Pancreas (tissue), 10 donors: ENCODE data around the gene SKIC8. TPM values are rescaled to one million over a fixed set of nuclear protein-coding genes. Genes with fewer than 3 reads are reported as not detected.

ENCODE experiments used
- ATAC-seq, 4 donors: fragments of 200-7000 bp; cut with Tn5 transposase; one replicate each; pipeline versions ENCODE4 v1.8.0 to v1.9.1; 2020; ENCODE audit warnings: mild to moderate bottlenecking in 4 of 4, moderate library complexity in 4 of 4
- DNase-seq, 6 donors: peaks; one replicate each; pipeline ENCODE4 v3.0.0-alpha.2; 2020
- FAIRE-seq: peaks from 2 replicates; lab custom pipeline; 2012; peaks lifted over from hg19 to GRCh38; lab: Jason Lieb, UNC
- H3K27ac ChIP-seq, 4 donors: fragments of 200-600 bp; sonication (generic); 1 replicate in 3 of 4; 2 replicates in 1 of 4; pipeline versions ENCODE4 v1.5.0 to v1.8.0; 2020
- H3K27me3 ChIP-seq, 4 donors: fragments of 200-600 bp; one replicate each; pipeline ENCODE4 v1.8.0; 2021
- H3K36me3 ChIP-seq, 3 donors: fragments of 200-600 bp; sonication (generic) in 1 of 3; one replicate each; pipeline versions ENCODE4 v1.5.0 to v1.8.0; 2020 to 2021
- H3K4me1 ChIP-seq, 3 donors: fragments of 200-600 bp; one replicate each; pipeline ENCODE4 v1.8.0; 2021
- H3K4me3 ChIP-seq, 4 donors: fragments of 200-600 bp; sonication (generic) in 2 of 4; one replicate each; pipeline versions ENCODE4 v1.5.0 to v1.8.0; 2020 to 2021
- H3K9me3 ChIP-seq, 4 donors: fragments of 200-600 bp; one replicate each; pipeline ENCODE4 v1.8.0; 2021
- WGBS, 2 donors: extraction: QIAGEN DNeasy Blood & Tissue Kit; methylation state at CpG; one replicate each; pipeline ENCODE4 v1.1.7; 2013; 5-methylcytosine and 5-hydroxymethylcytosine counted together
- intact Hi-C, 3 donors: fragments of 100-400 bp; cut with DNase I; formaldehyde crosslinking; loops; one replicate each; pipeline versions ENCODE4 v1.11.1 to v1.14.2; 2022
- polyA plus RNA-seq, 2 donors: library from polyadenylated mRNA; stranded (reverse); fragments of 200-250 nt; gene quantifications; one replicate each; pipeline ENCODE4 v1.2.3, GENCODE V29; 2013
- total RNA-seq, 6 donors: library from RNA; stranded (reverse); fragmentation: NEBNext Ultra II Directional in 4 of 6; extraction: Animal tissue kit (Norgen Biotek cat#: 25700) in 4 of 6; gene quantifications; one replicate each; pipeline versions ENCODE4 v1.2.1 to v1.2.4, GENCODE V29; 2021 to 2023
- TF ChIP-seq, protein P1 (sequence below), 4 donors: fragments of 200-600 bp; sonication (generic) in 3 of 4; IDR thresholded peaks; one replicate each; pipeline versions ENCODE4 v1.5.0 to v1.8.0; 2021; ENCODE audit warnings: antibody characterized with exemption in 4 of 4
- donor health status: healthy with polysubstance abuse.
- donor health status: DM: no; HTN: no; CAD: no; lungs with moderate emphysema.
- donor health status: DM: no; HTN: no; CAD: no.
- donor health status: control.
- donor health status: control.
- donor health status: Bipolar disorder and iron deficiency.
- donor health status: DM: yes; HTN: yes; CAD: no.
- donor health status: DM: no; HTN: no; CAD: no.
- donor health status: DM: no; HTN: no; CAD: no.
- donor health status: DM: yes; HTN: yes; CAD: no.

Gene SKIC8
- total and polyA plus RNA-seq, 8 donors = 17.2 to 44.6 (median 21.2) TPM

DNA sequence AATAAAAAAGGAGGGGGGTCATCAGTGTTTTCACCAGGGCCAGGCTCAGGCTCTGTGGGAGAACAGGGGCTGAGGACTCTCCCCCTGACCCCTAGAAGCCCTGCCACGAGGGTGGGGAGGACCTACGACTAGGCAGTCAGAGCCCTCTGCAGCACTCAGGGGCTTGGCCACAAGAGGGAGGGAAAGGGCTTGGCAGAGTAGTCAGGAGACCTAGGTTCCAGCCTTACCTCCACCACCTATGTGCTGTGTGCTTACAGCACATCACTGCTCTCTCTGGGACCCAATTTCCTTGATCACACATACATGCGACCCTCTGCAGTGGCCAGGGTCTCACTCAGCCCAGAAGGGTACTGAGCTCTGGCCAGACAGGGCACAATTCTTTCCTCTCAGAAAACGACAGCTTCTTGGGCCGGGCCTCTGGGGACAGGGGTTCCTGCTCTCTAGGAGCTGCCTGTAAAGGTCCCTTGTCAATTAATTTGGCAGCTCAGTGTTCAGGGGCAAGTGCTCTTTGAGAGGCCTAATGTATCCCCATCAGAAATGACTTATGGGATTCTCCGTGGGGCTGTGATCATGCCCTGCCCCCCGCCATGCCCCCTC lies 16.4 kb upstream of the SKIC8 start:
- intact Hi-C loops = loop anchor here in 1 of 3 donors (10.0 kb wide), 1 partner anchor 109 kb away; no protein-coding TSS in a partner anchor
- Histone ChIP-seq H3K9me3 (no peaks in the 10 kb centered on the region), H3K27me3 (no peaks in the 10 kb centered on the region), H3K4me3 (no peak overlapping the region), H3K4me1 (no peaks in the 10 kb centered on the region), H3K36me3 (no peaks in the 10 kb centered on the region), H3K27ac (no peak overlapping the region)
- TF ChIP-seq, protein P1, sequence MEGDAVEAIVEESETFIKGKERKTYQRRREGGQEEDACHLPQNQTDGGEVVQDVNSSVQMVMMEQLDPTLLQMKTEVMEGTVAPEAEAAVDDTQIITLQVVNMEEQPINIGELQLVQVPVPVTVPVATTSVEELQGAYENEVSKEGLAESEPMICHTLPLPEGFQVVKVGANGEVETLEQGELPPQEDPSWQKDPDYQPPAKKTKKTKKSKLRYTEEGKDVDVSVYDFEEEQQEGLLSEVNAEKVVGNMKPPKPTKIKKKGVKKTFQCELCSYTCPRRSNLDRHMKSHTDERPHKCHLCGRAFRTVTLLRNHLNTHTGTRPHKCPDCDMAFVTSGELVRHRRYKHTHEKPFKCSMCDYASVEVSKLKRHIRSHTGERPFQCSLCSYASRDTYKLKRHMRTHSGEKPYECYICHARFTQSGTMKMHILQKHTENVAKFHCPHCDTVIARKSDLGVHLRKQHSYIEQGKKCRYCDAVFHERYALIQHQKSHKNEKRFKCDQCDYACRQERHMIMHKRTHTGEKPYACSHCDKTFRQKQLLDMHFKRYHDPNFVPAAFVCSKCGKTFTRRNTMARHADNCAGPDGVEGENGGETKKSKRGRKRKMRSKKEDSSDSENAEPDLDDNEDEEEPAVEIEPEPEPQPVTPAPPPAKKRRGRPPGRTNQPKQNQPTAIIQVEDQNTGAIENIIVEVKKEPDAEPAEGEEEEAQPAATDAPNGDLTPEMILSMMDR (IDR thresholded peaks at IDR 0.05) = no peak
- FAIRE-seq = no peak
- WGBS, 2 donors = 56 to 59% methylated on average over 7 of the region's 7 CpGs
- peak in 1 of 6 donors; percentile 41 for DNase-seq
- no peak for ATAC-seq

DNA sequence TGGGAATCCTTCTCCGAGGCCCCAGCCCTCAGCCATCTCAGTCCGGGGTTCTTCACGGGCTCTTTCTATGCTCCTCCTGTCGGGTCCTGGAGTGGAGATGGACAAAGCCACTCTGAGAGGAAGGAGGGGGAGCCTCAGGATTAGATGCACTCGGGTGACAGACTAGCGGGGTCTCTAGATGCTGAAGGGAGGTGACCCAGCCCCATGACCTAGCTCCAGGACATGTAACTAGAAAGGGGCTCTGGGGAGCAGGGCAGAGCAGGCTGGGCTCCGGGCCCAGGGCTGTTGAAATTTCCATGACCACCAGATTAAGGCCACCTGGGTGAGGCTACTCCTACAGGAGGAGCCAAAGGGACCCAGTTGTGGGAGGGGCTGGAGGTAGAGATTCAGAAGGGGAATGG lies 14.8 kb upstream of the SKIC8 start:
- WGBS, 2 donors = 73 to 76% methylated on average over 7 of the region's 7 CpGs
- no peak overlapping the region for H3K27ac ChIP-seq
- no peak for FAIRE-seq
- intact Hi-C loops = loop anchor here in 2 of 3 donors (5.0 to 10.0 kb wide), 2 partner anchors 108 to 111 kb away; no protein-coding TSS in a partner anchor
- no peaks in the 10 kb centered on the region for H3K27me3 ChIP-seq
- no peaks in the 10 kb centered on the region for H3K9me3 ChIP-seq
- no peaks in the 10 kb centered on the region for H3K4me1 ChIP-seq
- H3K4me3 ChIP-seq = no peak overlapping the region
- ATAC-seq = no peak
- TF ChIP-seq, protein P1 (IDR thresholded peaks at IDR 0.05) = no peak
- DNase-seq = peak in 1 of 6 donors; percentile 23
- no peaks in the 10 kb centered on the region for H3K36me3 ChIP-seq

DNA sequence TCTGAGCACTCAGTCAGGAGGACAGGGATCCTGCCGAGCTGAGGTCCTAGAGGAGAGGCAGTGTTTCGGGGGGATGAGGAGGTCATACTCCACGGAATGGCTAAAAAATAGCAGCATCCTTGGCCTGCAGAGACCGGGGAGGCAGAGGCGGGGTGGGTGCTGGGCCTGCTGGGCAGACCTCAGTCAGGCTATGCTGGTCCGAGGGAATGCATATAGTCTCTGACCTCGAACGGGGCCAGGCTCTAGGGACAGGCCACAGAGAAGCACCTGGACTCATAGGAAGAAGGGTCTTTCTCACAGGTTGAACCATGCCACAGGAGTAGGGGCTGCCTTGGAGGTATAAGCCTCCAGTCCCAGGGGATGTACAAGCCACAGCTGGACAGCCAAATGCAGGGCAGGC lies 14.0 kb upstream of the SKIC8 start:
- FAIRE-seq (no peak), DNase-seq (peak in 1 of 6 donors; percentile 30), ATAC-seq (no peak)
- TF ChIP-seq, protein P1 (IDR thresholded peaks at IDR 0.05) = no peak
- intact Hi-C loops = loop anchor here in 2 of 3 donors (5.0 to 10.0 kb wide), 2 partner anchors 109 to 111 kb away; no protein-coding TSS in a partner anchor
- Histone ChIP-seq H3K27ac (no peak overlapping the region), H3K9me3 (no peaks in the 10 kb centered on the region), H3K4me1 (no peaks in the 10 kb centered on the region), H3K4me3 (no peak overlapping the region), H3K27me3 (no peaks in the 10 kb centered on the region), H3K36me3 (no peaks in the 10 kb centered on the region)
- 55 to 72% methylated on average over 8 of the region's 8 CpGs for WGBS, 2 donors

DNA sequence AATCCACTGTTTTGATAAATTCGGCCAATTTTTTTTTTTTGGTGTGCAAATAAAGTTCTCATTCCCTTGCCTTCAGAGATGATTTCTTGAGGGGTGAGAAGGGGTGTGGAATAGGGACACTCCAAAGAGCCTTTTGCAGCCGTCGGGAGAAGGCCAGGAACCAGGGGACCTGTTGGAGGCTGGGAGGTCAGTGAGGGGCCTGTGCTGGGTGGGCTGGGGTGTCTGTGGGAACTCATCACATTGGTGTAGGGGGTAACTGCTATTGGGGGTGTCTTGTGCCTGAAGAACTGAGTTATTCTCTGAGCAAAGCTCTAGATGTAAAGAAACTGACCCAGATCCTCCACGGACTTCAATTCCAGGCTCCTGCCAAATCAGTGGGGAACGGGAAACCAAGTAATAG lies 13.5 kb upstream of the SKIC8 start:
- Histone ChIP-seq H3K9me3 (no peaks in the 10 kb centered on the region), H3K36me3 (no peaks in the 10 kb centered on the region), H3K27me3 (no peaks in the 10 kb centered on the region), H3K4me3 (no peak overlapping the region), H3K27ac (no peak overlapping the region), H3K4me1 (no peaks in the 10 kb centered on the region)
- DNase-seq = no peak
- no peak for FAIRE-seq
- TF ChIP-seq, protein P1 (IDR thresholded peaks at IDR 0.05) = no peak
- intact Hi-C loops = loop anchor here in 2 of 3 donors (5.0 to 10.0 kb wide), 2 partner anchors 109 to 112 kb away; no protein-coding TSS in a partner anchor
- ATAC-seq = no peak
- 62 to 67% methylated on average over 5 of the region's 5 CpGs for WGBS, 2 donors

DNA sequence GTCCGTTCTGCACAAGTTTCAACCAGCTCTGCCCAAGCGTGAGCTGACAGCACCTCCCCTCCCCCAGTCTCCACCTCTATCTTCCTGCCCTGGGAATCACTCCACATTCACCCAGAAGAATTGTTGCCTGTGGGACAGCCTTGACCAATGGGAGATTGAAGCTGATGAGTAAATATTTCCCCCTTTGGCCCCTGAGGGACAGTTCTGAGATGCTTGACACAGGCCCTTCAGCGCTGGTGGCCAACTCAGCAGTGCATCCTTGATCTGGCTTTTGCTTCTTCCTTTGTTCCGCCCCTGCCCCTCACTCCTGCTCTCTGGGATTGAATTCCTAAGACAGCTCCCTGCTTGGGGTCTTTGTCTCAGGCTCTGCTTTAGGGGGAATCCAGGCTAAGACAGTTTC lies 13.1 kb upstream of the SKIC8 start:
- Histone ChIP-seq H3K27ac (no peak overlapping the region), H3K9me3 (no peaks in the 10 kb centered on the region), H3K36me3 (no peaks in the 10 kb centered on the region), H3K4me3 (no peak overlapping the region), H3K4me1 (no peaks in the 10 kb centered on the region), H3K27me3 (no peaks in the 10 kb centered on the region)
- intact Hi-C loops = loop anchor here in 2 of 3 donors (5.0 to 10.0 kb wide), 2 partner anchors 110 to 112 kb away; no protein-coding TSS in a partner anchor
- DNase-seq (no peak), ATAC-seq (no peak), FAIRE-seq (no peak)
- whole genome bisulfite sequencing, 2 donors = 79% methylated on average over 4 of the region's 4 CpGs
- TF ChIP-seq, protein P1 (IDR thresholded peaks at IDR 0.05) = no peak
